Fibroblast of lung (primary cell): ENCODE results near the gene GRID1. TPM values are rescaled to one million over a fixed set of nuclear protein-coding genes. Genes with fewer than 3 reads are reported as not detected.

Experiments used
- DNase-seq, 2 donors: peaks; one replicate each; pipeline versions ENCODE4 v3.0.0 to v3.0.0-alpha.2; 2010; ENCODE audit warnings: low read depth in 2 of 2
- H2AFZ ChIP-seq: 2 replicates; pipeline ENCODE4 v1.5.1; 2012; ENCODE audit warnings: low read length, control low read depth, inconsistent platforms
- H3K27ac ChIP-seq: 2 replicates; pipeline ENCODE4 v1.5.1; 2011; ENCODE audit warnings: low read length, control low read depth; ENCODE audit not compliant: insufficient read depth
- H3K27me3 ChIP-seq: 2 replicates; pipeline ENCODE4 v1.5.1; 2011; ENCODE audit warnings: mild to moderate bottlenecking, low read length; ENCODE audit not compliant: control insufficient read depth, insufficient read depth
- H3K36me3 ChIP-seq: 2 replicates; pipeline ENCODE4 v1.5.1; 2011; ENCODE audit warnings: low read length; ENCODE audit not compliant: control insufficient read depth, insufficient read depth
- H3K4me1 ChIP-seq: 2 replicates; pipeline ENCODE4 v1.5.1; 2011; ENCODE audit warnings: low read length; ENCODE audit not compliant: control insufficient read depth, insufficient read depth; ENCODE audit errors: extremely low read depth
- H3K4me2 ChIP-seq: 2 replicates; pipeline ENCODE4 v1.5.1; 2011; ENCODE audit warnings: low read length, control low read depth; ENCODE audit not compliant: insufficient read depth; ENCODE audit errors: extremely low read depth
- H3K4me3 ChIP-seq, 4 experiments: fragments of 200-600 bp in 1 of 4; sonication (generic) in 1 of 4; replicated peaks in 1 of 4; 2 replicates each; pipeline ENCODE4 v1.5.1; 2011 to 2016; ENCODE audit warnings: low read length in 4 of 4, low read depth in 3 of 4, mild to moderate bottlenecking in 3 of 4, control low read depth in 2 of 4, inconsistent platforms in 1 of 4, mixed read lengths in 1 of 4; ENCODE audit not compliant: insufficient read depth in 1 of 4; ENCODE audit errors: control extremely low read depth in 1 of 4
- H3K79me2 ChIP-seq: 2 replicates; pipeline ENCODE4 v1.5.1; 2012; ENCODE audit warnings: mild to moderate bottlenecking, low read length, inconsistent platforms; ENCODE audit not compliant: control insufficient read depth, insufficient read depth
- H3K9ac ChIP-seq: 2 replicates; pipeline ENCODE4 v1.5.1; 2011; ENCODE audit warnings: mild to moderate bottlenecking, low read length, control low read depth; ENCODE audit not compliant: insufficient read depth
- H3K9me3 ChIP-seq: 2 replicates; pipeline ENCODE4 v1.5.1; 2012; ENCODE audit warnings: low read depth, low read length; ENCODE audit not compliant: control insufficient read depth, insufficient read depth
- H4K20me1 ChIP-seq: 2 replicates; pipeline ENCODE4 v1.5.1; 2011; ENCODE audit warnings: low read length; ENCODE audit not compliant: control insufficient read depth, insufficient read depth; ENCODE audit errors: extremely low read depth
- CTCF ChIP-seq, 2 donors: IDR thresholded peaks in 1 of 2; conservative IDR thresholded peaks in 1 of 2; 1 replicate in 1 of 2; 2 replicates in 1 of 2; pipeline ENCODE4 v1.5.1; 2011 to 2012; ENCODE audit warnings: low read length in 2 of 2, control low read depth in 1 of 2, inconsistent platforms in 1 of 2, low read depth in 1 of 2, mild to moderate bottlenecking in 1 of 2
- EZH2 ChIP-seq: IDR thresholded peaks from 2 replicates; pipeline ENCODE4 v1.5.1; 2012; ENCODE audit warnings: low read length, control low read depth, mild to moderate bottlenecking; ENCODE audit errors: missing control alignments
- polyA plus RNA-seq, 2 donors: library from polyadenylated mRNA; depleted of rRNA in 1 of 2; stranded (reverse) in 1 of 2; unstranded in 1 of 2; fragments of >200 nt; gene quantifications; 2 replicates each; pipeline ENCODE4 v1.2.1, GENCODE V29; 2011 to 2012; ENCODE audit warnings: missing spikeins in 1 of 2
- total RNA-seq: library from RNA; depleted of rRNA; stranded (reverse); fragments of >200 nt; gene quantifications from 2 replicates; pipeline ENCODE4 v1.2.1, GENCODE V29; 2014

Gene GRID1
- total and polyA plus RNA-seq, 2 donors (not counting 1 experiment from before 2014, with no cell fraction given), result 0.03 to 0.33 TPM

- H3K4me2 ChIP-seq, result no peak overlapping the region
- no peak overlapping the region for H3K9ac ChIP-seq
- H3K79me2 ChIP-seq, result no peaks in the 10 kb centered on the region
- no peaks in the 10 kb centered on the region for H3K36me3 ChIP-seq
- no peak for TF ChIP-seq EZH2
- no peak for TF ChIP-seq CTCF (conservative IDR thresholded peaks at IDR 0.05 in 1 of 2, IDR thresholded peaks at IDR 0.05 in 1 of 2; ENCODE audit: low read depth in 1 of 2, low read length in 2 of 2)
- DNase-seq, result no peak
- no peaks in the 10 kb centered on the region for H3K27me3 ChIP-seq
- H3K9me3 ChIP-seq, result no peaks in the 10 kb centered on the region
- no peak overlapping the region for H3K27ac ChIP-seq
- H4K20me1 ChIP-seq, result no peaks in the 10 kb centered on the region
- H3K4me3 ChIP-seq, result no peak overlapping the region
- no peak overlapping the region for H2AFZ ChIP-seq
- H3K4me1 ChIP-seq, result no peaks in the 10 kb centered on the region
Observed at GRCh38 chr10:86344714-86345161, 21.9 kb downstream of the GRID1 start.

GRCh38 chr10:86344281-86344680, 22.3 kb downstream of the GRID1 start:
- Histone ChIP-seq H3K4me3 (no peak overlapping the region), H3K27ac (no peak overlapping the region), H3K9ac (no peak overlapping the region), H3K9me3 (no peaks in the 10 kb centered on the region), H4K20me1 (no peaks in the 10 kb centered on the region), H3K79me2 (no peaks in the 10 kb centered on the region), H3K4me1 (no peaks in the 10 kb centered on the region), H2AFZ (no peak overlapping the region), H3K4me2 (no peak overlapping the region), H3K36me3 (no peaks in the 10 kb centered on the region), H3K27me3 (no peaks in the 10 kb centered on the region)
- no peak for TF ChIP-seq EZH2
- no peak for TF ChIP-seq CTCF (conservative IDR thresholded peaks at IDR 0.05 in 1 of 2, IDR thresholded peaks at IDR 0.05 in 1 of 2; ENCODE audit: low read depth in 1 of 2, low read length in 2 of 2)
- DNase-seq, result no peak

GRCh38 chr10:86343761-86344160, 22.8 kb downstream of the GRID1 start:
- no peak overlapping the region for H3K4me2 ChIP-seq

More at GRCh38 chr10:86343761-86344160, 22.8 kb downstream of the GRID1 start:
- TF ChIP-seq EZH2 (no peak), CTCF (conservative IDR thresholded peaks at IDR 0.05 in 1 of 2, IDR thresholded peaks at IDR 0.05 in 1 of 2; ENCODE audit: low read depth in 1 of 2, low read length in 2 of 2) (no peak)
- Histone ChIP-seq H3K4me3 (no peak overlapping the region), H3K27me3 (no peaks in the 10 kb centered on the region), H3K9ac (no peak overlapping the region), H3K4me1 (no peaks in the 10 kb centered on the region), H3K9me3 (no peaks in the 10 kb centered on the region), H3K27ac (no peak overlapping the region), H3K79me2 (no peaks in the 10 kb centered on the region), H2AFZ (no peak overlapping the region), H3K36me3 (no peaks in the 10 kb centered on the region), H4K20me1 (no peaks in the 10 kb centered on the region)
- DNase-seq, result no peak
